Measurements from ENCODE around the gene PYGM.

Gene PYGM

DNA sequence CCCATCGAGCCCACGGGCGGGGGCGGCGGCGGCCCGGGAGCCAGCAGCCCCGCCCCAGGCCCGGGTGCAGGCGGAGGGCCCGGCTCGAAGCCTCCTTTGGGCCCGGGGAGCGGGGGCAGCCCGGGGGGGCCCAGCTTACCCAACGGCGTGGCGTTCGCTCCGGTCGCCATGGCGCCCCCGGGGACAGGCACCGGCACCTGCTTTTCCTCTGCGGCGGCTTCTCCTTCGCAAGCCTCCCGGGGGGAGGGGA lies 18.4 kb upstream of the PYGM start:
- Histone ChIP-seq H4K8ac (ENCODE audit: low read depth, low read length) (peak overlapping the region; percentile 70), H3K18ac (ENCODE audit: low read length) (peak overlapping the region; percentile 90), H2BK12ac (ENCODE audit: low read length) (no peak overlapping the region), H3K27me3 (ENCODE audit: insufficient read depth, low read length) (no peaks in the 10 kb centered on the region), H3K9me3 (ENCODE audit: insufficient read depth, low read depth, low read length) (no peaks in the 10 kb centered on the region), H3K9ac (ENCODE audit: low read length) (peak overlapping the region; percentile 99), H2BK5ac (ENCODE audit: low read depth, low read length, poor library complexity) (peak overlapping the region; percentile 89), H3K79me1 (ENCODE audit: low read length) (peaks cover 10% of the 10 kb centered on the region), H3K4me2 (ENCODE audit: low read length) (peak overlapping the region; percentile 43), H3K4ac (ENCODE audit: low read depth, low read length) (peak overlapping the region; percentile 63), H3K36me3 (ENCODE audit: control insufficient read depth in 1 of 2, insufficient read depth in 2 of 2, low read length in 2 of 2) (peaks cover 12 to 31% of the 10 kb centered on the region in 2 experiments), H2AFZ (ENCODE audit: insufficient read depth, low read length, poor library complexity) (peak overlapping the region; percentile 38), H3K23ac (ENCODE audit: low read length) (no peak overlapping the region), H4K91ac (ENCODE audit: low read depth, low read length) (peak overlapping the region; percentile 91), H3K14ac (ENCODE audit: low read length) (peak overlapping the region; percentile 69), H2AK5ac (ENCODE audit: low read length) (peak overlapping the region; percentile 49), H4K12ac (ENCODE audit: low read depth, low read length) (peak overlapping the region; percentile 88), H2BK120ac (ENCODE audit: insufficient read depth, low read length, poor library complexity) (peak overlapping the region; percentile 86), H3K27ac (ENCODE audit: low read depth, low read length) (peak overlapping the region; percentile 99), H3K4me3 (ENCODE audit: low read depth, low read length) (peak overlapping the region; percentile 97), H3K4me1 (ENCODE audit: control insufficient read depth in 1 of 2, insufficient read depth in 2 of 2, low read length in 2 of 2) (peaks cover 3 to 4% of the 10 kb centered on the region in 2 experiments), H3K79me2 (ENCODE audit: control insufficient read depth, insufficient read depth, low read length, poor library complexity) (peaks cover 14% of the 10 kb centered on the region)
- WGBS (ENCODE audit: extremely low coverage, insufficient coverage, insufficient read length): no CpG with 5 or more reads among the region's 28 CpGs
- DNase-seq: no peak

DNA sequence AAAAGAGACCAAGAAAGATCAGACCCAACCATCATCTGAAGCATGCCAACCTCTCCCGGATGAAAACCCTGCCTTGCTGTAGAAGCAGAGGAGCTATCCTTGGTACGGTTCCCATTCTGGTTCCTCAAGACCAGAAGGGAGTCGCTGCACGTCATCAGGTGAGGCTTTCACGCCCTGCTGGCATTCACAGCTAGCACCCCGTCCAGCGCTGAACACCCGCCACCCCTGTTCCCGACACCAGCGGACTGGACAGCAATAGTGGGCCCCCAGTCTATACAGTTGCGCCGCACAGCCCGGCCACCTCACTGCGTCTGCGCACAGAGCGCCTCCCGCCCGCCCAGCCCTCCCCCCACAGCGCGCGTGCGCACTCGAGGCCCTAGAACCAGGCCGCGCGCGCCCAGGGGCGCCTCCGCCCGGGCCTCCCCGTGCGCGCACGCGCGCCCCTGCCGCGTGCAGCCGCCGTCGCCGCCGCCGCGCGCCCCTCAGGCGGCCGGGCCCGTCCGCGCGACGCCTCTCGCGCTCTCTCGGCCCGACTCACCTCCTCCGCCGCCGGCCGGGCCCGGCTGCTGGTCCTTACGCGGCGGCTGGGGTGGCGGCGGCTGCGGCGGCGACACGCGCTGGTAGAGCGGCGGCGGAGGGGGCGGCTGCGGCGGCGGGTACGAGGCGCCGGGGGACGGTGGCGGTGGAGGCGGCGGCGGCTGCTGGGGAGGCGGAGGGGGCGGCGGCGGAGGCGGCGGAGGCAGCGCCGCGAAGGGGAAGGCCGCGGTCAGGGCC lies 17.9 kb upstream of the PYGM start:
- Histone ChIP-seq H4K8ac (ENCODE audit: low read depth, low read length) (peak overlapping the region; percentile 81), H3K79me2 (ENCODE audit: control insufficient read depth, insufficient read depth, low read length, poor library complexity) (peaks cover 14% of the 10 kb centered on the region), H2BK12ac (ENCODE audit: low read length) (no peak overlapping the region), H2AFZ (ENCODE audit: insufficient read depth, low read length, poor library complexity) (no peak overlapping the region), H3K18ac (ENCODE audit: low read length) (peak overlapping the region; percentile 90), H2AK5ac (ENCODE audit: low read length) (no peak overlapping the region), H3K4ac (ENCODE audit: low read depth, low read length) (peak overlapping the region; percentile 99), H3K27me3 (ENCODE audit: insufficient read depth, low read length) (no peaks in the 10 kb centered on the region), H3K79me1 (ENCODE audit: low read length) (peaks cover 10% of the 10 kb centered on the region), H3K4me1 (ENCODE audit: control insufficient read depth in 1 of 2, insufficient read depth in 2 of 2, low read length in 2 of 2) (peaks cover 3 to 4% of the 10 kb centered on the region in 2 experiments), H2BK5ac (ENCODE audit: low read depth, low read length, poor library complexity) (peak overlapping the region; percentile 89), H3K4me2 (ENCODE audit: low read length) (peak overlapping the region; percentile 71), H4K91ac (ENCODE audit: low read depth, low read length) (peak overlapping the region; percentile 91), H3K9me3 (ENCODE audit: insufficient read depth, low read depth, low read length) (no peaks in the 10 kb centered on the region), H3K4me3 (ENCODE audit: low read depth, low read length) (peak overlapping the region; percentile 97), H3K14ac (ENCODE audit: low read length) (peak overlapping the region; percentile 76), H4K12ac (ENCODE audit: low read depth, low read length) (peak overlapping the region; percentile 88), H3K27ac (ENCODE audit: low read depth, low read length) (peak overlapping the region; percentile 99), H3K36me3 (ENCODE audit: control insufficient read depth in 1 of 2, insufficient read depth in 2 of 2, low read length in 2 of 2) (peaks cover 16 to 35% of the 10 kb centered on the region in 2 experiments), H3K23ac (ENCODE audit: low read length) (no peak overlapping the region), H3K9ac (ENCODE audit: low read length) (peak overlapping the region; percentile 99), H2BK120ac (ENCODE audit: insufficient read depth, low read length, poor library complexity) (peak overlapping the region; percentile 86)
- DNase-seq: peak; percentile 61 to 88
- no CpG with 5 or more reads among the region's 98 CpGs for WGBS (ENCODE audit: extremely low coverage, insufficient coverage, insufficient read length)

- H2BK5ac ChIP-seq (ENCODE audit: low read depth, low read length, poor library complexity): no peak overlapping the region
- WGBS (ENCODE audit: extremely low coverage, insufficient coverage, insufficient read length): no CpG with 5 or more reads among the region's 3 CpGs
- H3K4me1 ChIP-seq (ENCODE audit: control insufficient read depth in 1 of 2, insufficient read depth in 2 of 2, low read length in 2 of 2): peaks cover 3 to 4% of the 10 kb centered on the region in 2 experiments
Measured at GRCh38 chr11:64776875-64777274, 17.1 kb upstream of the PYGM start.

GRCh38 chr11:64776425-64776824 lies 16.7 kb upstream of the PYGM start:
- H3K79me2 ChIP-seq (ENCODE audit: control insufficient read depth, insufficient read depth, low read length, poor library complexity): peaks cover 14% of the 10 kb centered on the region
- H3K36me3 ChIP-seq (ENCODE audit: control insufficient read depth in 1 of 2, insufficient read depth in 2 of 2, low read length in 2 of 2): peaks cover 17 to 41% of the 10 kb centered on the region in 2 experiments
- no peak overlapping the region for H2AFZ ChIP-seq (ENCODE audit: insufficient read depth, low read length, poor library complexity)
- no peak for DNase-seq
- no peak overlapping the region for H3K14ac ChIP-seq (ENCODE audit: low read length)
- H2BK120ac ChIP-seq (ENCODE audit: insufficient read depth, low read length, poor library complexity): no peak overlapping the region
- H3K4me1 ChIP-seq (ENCODE audit: control insufficient read depth in 1 of 2, insufficient read depth in 2 of 2, low read length in 2 of 2): peaks cover 3 to 4% of the 10 kb centered on the region in 2 experiments
- no peak overlapping the region for H3K9ac ChIP-seq (ENCODE audit: low read length)
- no peak overlapping the region for H3K27ac ChIP-seq (ENCODE audit: low read depth, low read length)
- no peak overlapping the region for H2BK5ac ChIP-seq (ENCODE audit: low read depth, low read length, poor library complexity)
- no peak overlapping the region for H3K4me3 ChIP-seq (ENCODE audit: low read depth, low read length)
- H4K91ac ChIP-seq (ENCODE audit: low read depth, low read length): no peak overlapping the region
- peak overlapping the region; percentile 71 for H3K4me2 ChIP-seq (ENCODE audit: low read length)
- H3K79me1 ChIP-seq (ENCODE audit: low read length): peaks cover 10% of the 10 kb centered on the region
- no peak overlapping the region for H2BK12ac ChIP-seq (ENCODE audit: low read length)
- H3K4ac ChIP-seq (ENCODE audit: low read depth, low read length): peak overlapping the region; percentile 80
- H4K12ac ChIP-seq (ENCODE audit: low read depth, low read length): no peak overlapping the region
- no peak overlapping the region for H2AK5ac ChIP-seq (ENCODE audit: low read length)
- WGBS (ENCODE audit: extremely low coverage, insufficient coverage, insufficient read length): no CpG with 5 or more reads among the region's 6 CpGs
- no peaks in the 10 kb centered on the region for H3K27me3 ChIP-seq (ENCODE audit: insufficient read depth, low read length)
- H3K9me3 ChIP-seq (ENCODE audit: insufficient read depth, low read depth, low read length): no peaks in the 10 kb centered on the region
- H4K8ac ChIP-seq (ENCODE audit: low read depth, low read length): no peak overlapping the region
- no peak overlapping the region for H3K23ac ChIP-seq (ENCODE audit: low read length)
- H3K18ac ChIP-seq (ENCODE audit: low read length): no peak overlapping the region

More at GRCh38 chr11:64776875-64777274, 17.1 kb upstream of the PYGM start:
- no peak overlapping the region for H4K12ac ChIP-seq (ENCODE audit: low read depth, low read length)
- H3K9me3 ChIP-seq (ENCODE audit: insufficient read depth, low read depth, low read length): no peaks in the 10 kb centered on the region
- H3K27me3 ChIP-seq (ENCODE audit: insufficient read depth, low read length): no peaks in the 10 kb centered on the region
- no peak overlapping the region for H2BK12ac ChIP-seq (ENCODE audit: low read length)
- H3K27ac ChIP-seq (ENCODE audit: low read depth, low read length): no peak overlapping the region
- H3K23ac ChIP-seq (ENCODE audit: low read length): no peak overlapping the region
- no peak overlapping the region for H3K18ac ChIP-seq (ENCODE audit: low read length)
- H4K91ac ChIP-seq (ENCODE audit: low read depth, low read length): no peak overlapping the region
- H3K4me2 ChIP-seq (ENCODE audit: low read length): peak overlapping the region; percentile 71
- H3K36me3 ChIP-seq (ENCODE audit: control insufficient read depth in 1 of 2, insufficient read depth in 2 of 2, low read length in 2 of 2): peaks cover 17 to 38% of the 10 kb centered on the region in 2 experiments
- peak overlapping the region; percentile 99 for H3K4ac ChIP-seq (ENCODE audit: low read depth, low read length)
- H3K4me3 ChIP-seq (ENCODE audit: low read depth, low read length): no peak overlapping the region
- H4K8ac ChIP-seq (ENCODE audit: low read depth, low read length): no peak overlapping the region
- peak overlapping the region; percentile 62 for H3K9ac ChIP-seq (ENCODE audit: low read length)
- peaks cover 10% of the 10 kb centered on the region for H3K79me1 ChIP-seq (ENCODE audit: low read length)
- H2BK120ac ChIP-seq (ENCODE audit: insufficient read depth, low read length, poor library complexity): no peak overlapping the region
- H2AFZ ChIP-seq (ENCODE audit: insufficient read depth, low read length, poor library complexity): peak overlapping the region; percentile 53
- H3K79me2 ChIP-seq (ENCODE audit: control insufficient read depth, insufficient read depth, low read length, poor library complexity): peaks cover 14% of the 10 kb centered on the region
- DNase-seq: no peak
- no peak overlapping the region for H2AK5ac ChIP-seq (ENCODE audit: low read length)
- no peak overlapping the region for H3K14ac ChIP-seq (ENCODE audit: low read length)

All from trophoblast cell (in vitro differentiated cells and primary cell).